HG03469 (cell line): ENCODE measurements around the gene PPP3CB.
"Not testable (repeated sequence)": the region's sequence is repeated elsewhere in the genome, so short reads cannot be mapped to it uniquely, and the experiment has no call there.

Experiments used
- ATAC-seq: cut with Tn5 transposase; IDR thresholded peaks from one replicate; pipeline ENCODE4 v1.9.1; 2021; ENCODE audit warnings: mild to moderate bottlenecking, moderate library complexity, moderate number of reproducible peaks; ENCODE audit not compliant: unreplicated experiment

The PPP3CB gene

GRCh38 chr10:73423309-73423708 is 72.5 kb downstream of the PPP3CB start:
- no peak for ATAC-seq

- no peak for ATAC-seq
These were observed 79.3 kb downstream of the PPP3CB start for GRCh38 chr10:73416571-73416970.

- no peak for ATAC-seq
These were observed 81.4 kb downstream of the PPP3CB start for GRCh38 chr10:73414230-73414945.

GRCh38 chr10:73413528-73414229 is 82.1 kb downstream of the PPP3CB start, which contains the start of gene ANXA7:
ANXA7 (minus strand) TSS chr10:73414058; CDS start chr10:73400856, 13,202 bp downstream.
- peak; percentile 73 for ATAC-seq

GRCh38 chr10:73413108-73413527 is 82.7 kb downstream of the PPP3CB start:
- ATAC-seq = peak; percentile 10

- ATAC-seq = no peak
These were observed 84.9 kb downstream of the PPP3CB start for GRCh38 chr10:73410897-73411296.

GRCh38 chr10:73408978-73409521 is 86.8 kb downstream of the PPP3CB start:
- ATAC-seq = no peak

GRCh38 chr10:73408061-73408460 is 87.8 kb downstream of the PPP3CB start:
- ATAC-seq = no peak

GRCh38 chr10:73407495-73407894 is 88.3 kb downstream of the PPP3CB start:
- ATAC-seq = no peak

GRCh38 chr10:73406846-73407245 is 89.0 kb downstream of the PPP3CB start:
- no peak for ATAC-seq

GRCh38 chr10:73405556-73405955 is 90.3 kb downstream of the PPP3CB start:
- no peak for ATAC-seq

GRCh38 chr10:73404690-73405089 is 91.1 kb downstream of the PPP3CB start:
- no peak for ATAC-seq

GRCh38 chr10:73401636-73402035 is 94.2 kb downstream of the PPP3CB start:
- no peak for ATAC-seq

GRCh38 chr10:73399063-73399462 is 96.8 kb downstream of the PPP3CB start:
- no peak for ATAC-seq

- ATAC-seq = no peak
These were observed 97.8 kb downstream of the PPP3CB start for GRCh38 chr10:73398024-73398423.

- ATAC-seq = not testable (repeated sequence)
These were observed 101.5 kb downstream of the PPP3CB start for GRCh38 chr10:73394325-73394724.

GRCh38 chr10:73388228-73388627 is 107.6 kb downstream of the PPP3CB start:
- no peak for ATAC-seq

GRCh38 chr10:73386583-73386982 is 109.2 kb downstream of the PPP3CB start:
- ATAC-seq = no peak
